H1 (cell line): ENCODE results near the gene ALDH1A2. TPM values are rescaled to one million over a fixed set of nuclear protein-coding genes. Genes with fewer than 3 reads are reported as not detected.

Experiments
- CTCF ChIA-PET: fragments of 300-600 bp; sonication (Branson Sonifier 250); formaldehyde crosslinking; loops from one replicate; lab custom pipeline; 2021; ENCODE audit not compliant: partially characterized antibody; lab: Charles Lee
- POLR2A ChIA-PET: fragments of 300-600 bp; sonication (Branson Sonifier 250); formaldehyde crosslinking; loops from one replicate; lab custom pipeline; 2021; ENCODE audit warnings: inconsistent platforms; ENCODE audit not compliant: partially characterized antibody; lab: Charles Lee
- DNase-seq, 2 experiments: peaks; one replicate each; pipeline versions ENCODE4 v3.0.0 to v3.0.0-alpha.2; 2010 to 2022; ENCODE audit warnings: low spot score in 2 of 2, low read depth in 1 of 2, mixed read lengths in 1 of 2
- FAIRE-seq: peaks from 2 replicates; lab custom pipeline; 2011; peaks lifted over from hg19 to GRCh38; lab: Jason Lieb, UNC
- H2AFZ ChIP-seq: 2 replicates; pipeline ENCODE4 v1.8.1; 2012; ENCODE audit warnings: low read length, inconsistent platforms
- H2AK5ac ChIP-seq: 2 replicates; pipeline ENCODE4 v1.6.1; 2013; ENCODE audit warnings: low read depth, low read length
- H2BK120ac ChIP-seq: replicated peaks from 2 replicates; pipeline ENCODE3; 2013; ENCODE audit warnings: low read depth, low read length, inconsistent platforms
- H2BK12ac ChIP-seq: 2 replicates; pipeline ENCODE4 v1.6.1; 2013; ENCODE audit warnings: low read depth, low read length
- H2BK15ac ChIP-seq: 2 replicates; pipeline ENCODE4 v1.6.1; 2013; ENCODE audit warnings: low read length
- H2BK20ac ChIP-seq: 2 replicates; pipeline ENCODE4 v1.6.1; 2013; ENCODE audit warnings: low read length
- H2BK5ac ChIP-seq: 2 replicates; pipeline ENCODE4 v1.6.1; 2013; ENCODE audit warnings: low read depth, low read length
- H3K14ac ChIP-seq: 2 replicates; pipeline ENCODE4 v1.6.1; 2013; ENCODE audit warnings: inconsistent platforms; ENCODE audit not compliant: insufficient read length
- H3K18ac ChIP-seq: 2 replicates; pipeline ENCODE4 v1.6.1; 2013; ENCODE audit warnings: low read length; ENCODE audit errors: extremely low read depth
- H3K23ac ChIP-seq: 2 replicates; pipeline ENCODE4 v1.6.1; 2013; ENCODE audit warnings: inconsistent platforms; ENCODE audit not compliant: insufficient read length
- H3K23me2 ChIP-seq: 2 replicates; pipeline ENCODE4 v1.6.1; 2013; ENCODE audit warnings: low read depth, low read length
- H3K27ac ChIP-seq: 2 replicates; pipeline ENCODE4 v1.6.1; 2011; ENCODE audit warnings: low read depth, low read length, inconsistent platforms
- H3K27me3 ChIP-seq, 4 experiments: replicated peaks in 1 of 4; 1 replicate in 1 of 4; 2 replicates in 3 of 4; pipeline versions ENCODE4 v1.6.1 to v1.8.1; 2011 to 2013; ENCODE audit warnings: low read length in 3 of 4, mild to moderate bottlenecking in 3 of 4, inconsistent platforms in 2 of 4, mixed read lengths in 2 of 4, moderate library complexity in 1 of 4; ENCODE audit not compliant: control insufficient read depth in 3 of 4, insufficient read depth in 3 of 4; ENCODE audit errors: extremely low read depth in 1 of 4
- H3K36me3 ChIP-seq, 4 experiments: 2 replicates each; pipeline versions ENCODE4 v1.6.1 to v1.8.1; 2011 to 2013; ENCODE audit warnings: mild to moderate bottlenecking in 4 of 4, low read length in 3 of 4, moderate library complexity in 2 of 4, control low read depth in 1 of 4, inconsistent platforms in 1 of 4; ENCODE audit not compliant: insufficient read depth in 4 of 4, control insufficient read depth in 2 of 4
- H3K4ac ChIP-seq: replicated peaks from 2 replicates; pipeline ENCODE3; 2013; ENCODE audit warnings: low read length, low read depth, mixed read lengths, inconsistent platforms; ENCODE audit not compliant: insufficient read length
- H3K4me1 ChIP-seq, 4 experiments: replicated peaks in 1 of 4; 1 replicate in 1 of 4; 2 replicates in 3 of 4; pipeline versions ENCODE4 v1.6.1 to v1.8.1; 2011 to 2013; ENCODE audit warnings: low read length in 3 of 4, inconsistent platforms in 2 of 4, mixed read lengths in 1 of 4; ENCODE audit not compliant: insufficient read depth in 4 of 4, control insufficient read depth in 3 of 4
- H3K4me2 ChIP-seq, 2 experiments: 2 replicates each; pipeline versions ENCODE4 v1.6.1 to v1.8.1; 2011 to 2013; ENCODE audit warnings: low read depth in 2 of 2, low read length in 2 of 2, control low read depth in 1 of 2, inconsistent platforms in 1 of 2, mild to moderate bottlenecking in 1 of 2; ENCODE audit not compliant: insufficient read depth in 1 of 2
- H3K4me3 ChIP-seq, 4 experiments: fragments of 200-600, 300-600 bp in 1 of 4; sonication (generic), shearing (Covaris generic), sonication (Bioruptor Twin) in 1 of 4; 2 replicates each; pipeline versions ENCODE4 v1.5.1 to v1.8.1; 2011 to 2016; ENCODE audit warnings: low read length in 4 of 4, low read depth in 3 of 4, control low read depth in 2 of 4, inconsistent platforms in 2 of 4, mild to moderate bottlenecking in 2 of 4, mixed read lengths in 1 of 4, moderate library complexity in 1 of 4; ENCODE audit not compliant: insufficient read depth in 2 of 4; ENCODE audit errors: extremely low read depth in 1 of 4
- H3K56ac ChIP-seq: replicated peaks from 2 replicates; pipeline ENCODE3; 2013; ENCODE audit warnings: low read depth, mild to moderate bottlenecking, mixed read lengths, low read length, inconsistent platforms; ENCODE audit not compliant: insufficient read length
- H3K79me1 ChIP-seq: 2 replicates; pipeline ENCODE4 v1.6.1; 2013; ENCODE audit warnings: low read depth, low read length, control low read depth
- H3K79me2 ChIP-seq, 2 experiments: 2 replicates each; pipeline versions ENCODE4 v1.6.1 to v1.8.1; 2012 to 2013; ENCODE audit warnings: low read length in 2 of 2, mild to moderate bottlenecking in 2 of 2, inconsistent platforms in 1 of 2; ENCODE audit not compliant: insufficient read depth in 2 of 2, control insufficient read depth in 1 of 2
- H3K9ac ChIP-seq, 4 experiments: replicated peaks in 1 of 4; 1 replicate in 1 of 4; 2 replicates in 3 of 4; pipeline versions ENCODE4 v1.6.1 to v1.8.1; 2011 to 2013; ENCODE audit warnings: low read depth in 3 of 4, low read length in 3 of 4, control low read depth in 2 of 4, mild to moderate bottlenecking in 2 of 4, moderate library complexity in 2 of 4, inconsistent platforms in 1 of 4; ENCODE audit errors: extremely low read depth in 1 of 4
- H3K9me3 ChIP-seq, 2 experiments: 2 replicates each; pipeline versions ENCODE4 v1.6.1 to v1.8.1; 2012 to 2013; ENCODE audit warnings: mild to moderate bottlenecking in 2 of 2, moderate library complexity in 2 of 2, control low read depth in 1 of 2, inconsistent platforms in 1 of 2, low read depth in 1 of 2, low read length in 1 of 2, mixed read lengths in 1 of 2; ENCODE audit not compliant: insufficient read depth in 2 of 2
- H4K20me1 ChIP-seq, 2 experiments: replicated peaks in 1 of 2; 2 replicates each; pipeline versions ENCODE3 to v1.8.1; 2011 to 2013; ENCODE audit warnings: inconsistent platforms in 2 of 2, low read length in 2 of 2, mild to moderate bottlenecking in 1 of 2; ENCODE audit not compliant: insufficient read depth in 2 of 2, control insufficient read depth in 1 of 2
- H4K5ac ChIP-seq: 2 replicates; pipeline ENCODE4 v1.6.1; 2013; ENCODE audit warnings: low read length, low read depth, mixed read lengths, inconsistent platforms; ENCODE audit not compliant: insufficient read length
- H4K8ac ChIP-seq: 2 replicates; pipeline ENCODE4 v1.8.0; 2013; ENCODE audit warnings: mild to moderate bottlenecking, moderate library complexity, low read length, inconsistent platforms; ENCODE audit not compliant: insufficient read depth; ENCODE audit errors: extremely low read depth
- H4K91ac ChIP-seq: replicated peaks from 2 replicates; pipeline ENCODE3; 2013; ENCODE audit warnings: low read length, mixed read lengths, inconsistent platforms; ENCODE audit not compliant: insufficient read length
- polyA plus RNA-seq, 7 experiments: library from polyadenylated mRNA; depleted of rRNA in 3 of 7; stranded (reverse) in 5 of 7; unstranded in 2 of 7; fragments of >200 nt in 5 of 7; fragments of 200-250 nt in 2 of 7; gene quantifications; 1 replicate in 5 of 7; 2 replicates in 1 of 7; 4 replicates in 1 of 7; pipeline versions ENCODE4 v1.2.1 to v1.2.3, GENCODE V29; 2011 to 2013; ENCODE audit warnings: missing spikeins in 2 of 7, mixed read lengths in 2 of 7
- total RNA-seq: library from RNA; stranded (reverse); fragmentation: NEBNext Ultra II Directional; extraction: Animal tissue kit (Norgen Biotek cat#: 25700); gene quantifications from 2 replicates; pipeline ENCODE4 v1.2.1, GENCODE V29; 2021
- TF ChIP-seq, protein P1 (sequence below): fragments of 300-600 bp; sonication (generic); IDR thresholded peaks from 2 replicates; pipeline ENCODE4 v1.7.1; 2012; ENCODE audit warnings: low read length, moderate library complexity, mild to moderate bottlenecking, inconsistent platforms; ENCODE audit not compliant: insufficient replicate concordance

The ALDH1A2 gene
- total and polyA plus RNA-seq, 2 of the 8 experiments (the other 6 are each of a cell fraction or from before 2014, with no cell fraction given), result 0.06 to 0.24 TPM

DNA sequence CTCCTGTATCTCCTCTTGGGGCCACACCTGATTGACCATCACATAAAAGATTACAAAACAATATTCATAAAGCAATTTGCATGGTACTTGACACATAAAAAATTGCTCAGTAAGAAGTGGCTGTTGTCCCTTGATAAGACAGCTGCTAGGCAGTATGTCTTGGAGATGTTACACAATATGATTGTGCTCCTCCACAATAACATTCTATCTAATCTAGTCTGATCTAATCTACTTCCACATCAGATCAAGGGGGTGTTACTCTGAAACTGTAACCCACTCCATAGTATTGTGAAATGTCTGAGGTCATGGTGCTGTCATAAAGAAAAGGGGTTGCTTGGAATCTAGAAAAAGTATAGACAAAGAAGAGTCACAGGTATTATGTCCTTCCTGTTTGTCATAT, 49.3 kb upstream of the ALDH1A2 start:
- Histone ChIP-seq H3K27me3 (no peaks in the 10 kb centered on the region), H3K4me3 (no peak overlapping the region), H3K36me3 (no peaks in the 10 kb centered on the region), H2BK120ac (no peak overlapping the region), H4K5ac (no peak overlapping the region), H3K79me2 (no peaks in the 10 kb centered on the region), H3K79me1 (no peaks in the 10 kb centered on the region), H2BK5ac (no peak overlapping the region), H3K4me2 (no peak overlapping the region), H2BK15ac (no peak overlapping the region), H3K4me1 (peaks cover 0 to 3% (median 0%) of the 10 kb centered on the region in 4 experiments; a peak in 3 of 7 replicates), H3K4ac (no peak overlapping the region), H3K23ac (no peak overlapping the region), H4K8ac (no peak overlapping the region), H2AK5ac (no peak overlapping the region), H3K23me2 (no peaks in the 10 kb centered on the region; the same call in 1 of the 2 replicates), H4K20me1 (no peaks in the 10 kb centered on the region), H2AFZ (no peak overlapping the region), H2BK12ac (no peak overlapping the region), H3K9me3 (no peaks in the 10 kb centered on the region), H3K56ac (no peak overlapping the region), H4K91ac (no peak overlapping the region), H3K14ac (no peak overlapping the region), H3K27ac (no peak overlapping the region), H2BK20ac (no peak overlapping the region), H3K18ac (no peak overlapping the region), H3K9ac (no peak overlapping the region)
- CTCF ChIA-PET, result interaction anchor here (0.7 kb wide), 1 partner anchor 66 kb away, joined by 3 read pairs; no protein-coding TSS in a partner anchor
- POLR2A ChIA-PET, result no interaction called here
- DNase-seq (no peak), FAIRE-seq (no peak)
- TF ChIP-seq, protein P1, sequence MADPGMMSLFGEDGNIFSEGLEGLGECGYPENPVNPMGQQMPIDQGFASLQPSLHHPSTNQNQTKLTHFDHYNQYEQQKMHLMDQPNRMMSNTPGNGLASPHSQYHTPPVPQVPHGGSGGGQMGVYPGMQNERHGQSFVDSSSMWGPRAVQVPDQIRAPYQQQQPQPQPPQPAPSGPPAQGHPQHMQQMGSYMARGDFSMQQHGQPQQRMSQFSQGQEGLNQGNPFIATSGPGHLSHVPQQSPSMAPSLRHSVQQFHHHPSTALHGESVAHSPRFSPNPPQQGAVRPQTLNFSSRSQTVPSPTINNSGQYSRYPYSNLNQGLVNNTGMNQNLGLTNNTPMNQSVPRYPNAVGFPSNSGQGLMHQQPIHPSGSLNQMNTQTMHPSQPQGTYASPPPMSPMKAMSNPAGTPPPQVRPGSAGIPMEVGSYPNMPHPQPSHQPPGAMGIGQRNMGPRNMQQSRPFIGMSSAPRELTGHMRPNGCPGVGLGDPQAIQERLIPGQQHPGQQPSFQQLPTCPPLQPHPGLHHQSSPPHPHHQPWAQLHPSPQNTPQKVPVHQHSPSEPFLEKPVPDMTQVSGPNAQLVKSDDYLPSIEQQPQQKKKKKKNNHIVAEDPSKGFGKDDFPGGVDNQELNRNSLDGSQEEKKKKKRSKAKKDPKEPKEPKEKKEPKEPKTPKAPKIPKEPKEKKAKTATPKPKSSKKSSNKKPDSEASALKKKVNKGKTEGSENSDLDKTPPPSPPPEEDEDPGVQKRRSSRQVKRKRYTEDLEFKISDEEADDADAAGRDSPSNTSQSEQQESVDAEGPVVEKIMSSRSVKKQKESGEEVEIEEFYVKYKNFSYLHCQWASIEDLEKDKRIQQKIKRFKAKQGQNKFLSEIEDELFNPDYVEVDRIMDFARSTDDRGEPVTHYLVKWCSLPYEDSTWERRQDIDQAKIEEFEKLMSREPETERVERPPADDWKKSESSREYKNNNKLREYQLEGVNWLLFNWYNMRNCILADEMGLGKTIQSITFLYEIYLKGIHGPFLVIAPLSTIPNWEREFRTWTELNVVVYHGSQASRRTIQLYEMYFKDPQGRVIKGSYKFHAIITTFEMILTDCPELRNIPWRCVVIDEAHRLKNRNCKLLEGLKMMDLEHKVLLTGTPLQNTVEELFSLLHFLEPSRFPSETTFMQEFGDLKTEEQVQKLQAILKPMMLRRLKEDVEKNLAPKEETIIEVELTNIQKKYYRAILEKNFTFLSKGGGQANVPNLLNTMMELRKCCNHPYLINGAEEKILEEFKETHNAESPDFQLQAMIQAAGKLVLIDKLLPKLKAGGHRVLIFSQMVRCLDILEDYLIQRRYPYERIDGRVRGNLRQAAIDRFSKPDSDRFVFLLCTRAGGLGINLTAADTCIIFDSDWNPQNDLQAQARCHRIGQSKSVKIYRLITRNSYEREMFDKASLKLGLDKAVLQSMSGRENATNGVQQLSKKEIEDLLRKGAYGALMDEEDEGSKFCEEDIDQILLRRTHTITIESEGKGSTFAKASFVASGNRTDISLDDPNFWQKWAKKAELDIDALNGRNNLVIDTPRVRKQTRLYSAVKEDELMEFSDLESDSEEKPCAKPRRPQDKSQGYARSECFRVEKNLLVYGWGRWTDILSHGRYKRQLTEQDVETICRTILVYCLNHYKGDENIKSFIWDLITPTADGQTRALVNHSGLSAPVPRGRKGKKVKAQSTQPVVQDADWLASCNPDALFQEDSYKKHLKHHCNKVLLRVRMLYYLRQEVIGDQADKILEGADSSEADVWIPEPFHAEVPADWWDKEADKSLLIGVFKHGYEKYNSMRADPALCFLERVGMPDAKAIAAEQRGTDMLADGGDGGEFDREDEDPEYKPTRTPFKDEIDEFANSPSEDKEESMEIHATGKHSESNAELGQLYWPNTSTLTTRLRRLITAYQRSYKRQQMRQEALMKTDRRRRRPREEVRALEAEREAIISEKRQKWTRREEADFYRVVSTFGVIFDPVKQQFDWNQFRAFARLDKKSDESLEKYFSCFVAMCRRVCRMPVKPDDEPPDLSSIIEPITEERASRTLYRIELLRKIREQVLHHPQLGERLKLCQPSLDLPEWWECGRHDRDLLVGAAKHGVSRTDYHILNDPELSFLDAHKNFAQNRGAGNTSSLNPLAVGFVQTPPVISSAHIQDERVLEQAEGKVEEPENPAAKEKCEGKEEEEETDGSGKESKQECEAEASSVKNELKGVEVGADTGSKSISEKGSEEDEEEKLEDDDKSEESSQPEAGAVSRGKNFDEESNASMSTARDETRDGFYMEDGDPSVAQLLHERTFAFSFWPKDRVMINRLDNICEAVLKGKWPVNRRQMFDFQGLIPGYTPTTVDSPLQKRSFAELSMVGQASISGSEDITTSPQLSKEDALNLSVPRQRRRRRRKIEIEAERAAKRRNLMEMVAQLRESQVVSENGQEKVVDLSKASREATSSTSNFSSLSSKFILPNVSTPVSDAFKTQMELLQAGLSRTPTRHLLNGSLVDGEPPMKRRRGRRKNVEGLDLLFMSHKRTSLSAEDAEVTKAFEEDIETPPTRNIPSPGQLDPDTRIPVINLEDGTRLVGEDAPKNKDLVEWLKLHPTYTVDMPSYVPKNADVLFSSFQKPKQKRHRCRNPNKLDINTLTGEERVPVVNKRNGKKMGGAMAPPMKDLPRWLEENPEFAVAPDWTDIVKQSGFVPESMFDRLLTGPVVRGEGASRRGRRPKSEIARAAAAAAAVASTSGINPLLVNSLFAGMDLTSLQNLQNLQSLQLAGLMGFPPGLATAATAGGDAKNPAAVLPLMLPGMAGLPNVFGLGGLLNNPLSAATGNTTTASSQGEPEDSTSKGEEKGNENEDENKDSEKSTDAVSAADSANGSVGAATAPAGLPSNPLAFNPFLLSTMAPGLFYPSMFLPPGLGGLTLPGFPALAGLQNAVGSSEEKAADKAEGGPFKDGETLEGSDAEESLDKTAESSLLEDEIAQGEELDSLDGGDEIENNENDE, result no peak
